Neural progenitor cell (in vitro differentiated cells): ENCODE data around the gene MCM5. TPM values are rescaled to one million over a fixed set of nuclear protein-coding genes. Genes with fewer than 3 reads are reported as not detected.
"Not testable (repeated sequence)": the region's sequence is repeated elsewhere in the genome, so short reads cannot be mapped to it uniquely, and the experiment has no call there.

Experiments
- DNase-seq: peaks from one replicate; pipeline ENCODE4 v3.0.0-alpha.2; 2016; ENCODE audit warnings: low spot score
- H2AFZ ChIP-seq: fragments of 200-600 bp; sonication (generic); replicated peaks from 2 replicates; pipeline ENCODE4 v1.6.1; 2016; ENCODE audit warnings: antibody characterized with exemption
- H3F3A ChIP-seq: fragments of 200-600 bp; sonication (generic); 2 replicates; pipeline ENCODE4 v1.6.1; 2016; ENCODE audit warnings: antibody characterized with exemption, low read depth
- H3K27ac ChIP-seq: fragments of 200-600 bp; sonication (generic); 2 replicates; pipeline ENCODE4 v1.5.1; 2016; ENCODE audit warnings: mild to moderate bottlenecking
- H3K27me3 ChIP-seq: fragments of 200-600 bp; sonication (generic); 2 replicates; pipeline ENCODE4 v1.6.1; 2016; ENCODE audit warnings: mild to moderate bottlenecking, moderate library complexity
- H3K36me3 ChIP-seq: fragments of 200-600 bp; sonication (generic); 2 replicates; pipeline ENCODE4 v1.5.1; 2016
- H3K4me1 ChIP-seq: fragments of 200-600 bp; sonication (generic); 2 replicates; pipeline ENCODE4 v1.6.1; 2016; ENCODE audit warnings: mixed run types
- H3K4me2 ChIP-seq: fragments of 200-600 bp; sonication (generic); 2 replicates; pipeline ENCODE4 v1.6.1; 2016
- H3K4me3 ChIP-seq: fragments of 200-600 bp; sonication (generic); 2 replicates; pipeline ENCODE4 v1.5.1; 2016
- H3K79me2 ChIP-seq: fragments of 200-600 bp; sonication (generic); 2 replicates; pipeline ENCODE4 v1.6.1; 2016; ENCODE audit warnings: low read depth
- H3K9ac ChIP-seq: fragments of 200-600 bp; sonication (generic); 2 replicates; pipeline ENCODE4 v1.6.1; 2016
- H3K9me3 ChIP-seq: fragments of 200-600 bp; sonication (generic); 2 replicates; pipeline ENCODE4 v1.5.1; 2016; ENCODE audit warnings: low read depth
- H4K20me1 ChIP-seq: fragments of 200-600 bp; sonication (generic); 2 replicates; pipeline ENCODE4 v1.6.1; 2016; ENCODE audit warnings: low read depth
- H3K27ac Mint-ChIP-seq: 3 replicates; pipeline ENCODE4 v1.8.0; 2021; ENCODE audit warnings: mixed read lengths
- H3K27me3 Mint-ChIP-seq: 2 replicates; pipeline ENCODE4 v1.8.0; 2022; ENCODE audit warnings: low read depth, mild to moderate bottlenecking, inconsistent platforms, moderate library complexity, mixed read lengths; ENCODE audit not compliant: insufficient read depth
- H3K36me3 Mint-ChIP-seq: 3 replicates; pipeline ENCODE4 v1.8.0; 2021; ENCODE audit warnings: mixed read lengths
- H3K4me1 Mint-ChIP-seq: 3 replicates; pipeline ENCODE4 v1.8.0; 2021; ENCODE audit warnings: mixed read lengths
- H3K4me3 Mint-ChIP-seq: 3 replicates; pipeline ENCODE4 v1.8.0; 2021; ENCODE audit warnings: mild to moderate bottlenecking, moderate library complexity, mixed read lengths
- H3K9me3 Mint-ChIP-seq: 3 replicates; pipeline ENCODE4 v1.8.0; 2020; ENCODE audit warnings: mixed read lengths
- EZH2 ChIP-seq: fragments of 200-600 bp; sonication (generic); IDR thresholded peaks from 2 replicates; pipeline ENCODE4 v1.6.1; 2017; ENCODE audit warnings: antibody characterized with exemption, mild to moderate bottlenecking, moderate library complexity
- EZH2phosphoT487 ChIP-seq: fragments of 200-600 bp; sonication (generic); IDR thresholded peaks from 2 replicates; pipeline ENCODE4 v1.6.1; 2017; ENCODE audit warnings: antibody characterized with exemption
- total RNA-seq: library from RNA; depleted of rRNA; stranded (reverse); fragments of >200 nt; gene quantifications from 2 replicates; pipeline ENCODE4 v1.2.3, GENCODE V29; 2015; ENCODE audit warnings: low replicate concordance
- TF ChIP-seq, protein P1 (sequence below): fragments of 200-600 bp; sonication (generic); IDR thresholded peaks from 2 replicates; pipeline ENCODE4 v1.5.1; 2017; ENCODE audit warnings: antibody characterized with exemption, mild to moderate bottlenecking

MCM5 gene
- total RNA-seq, 1 donor from 2014 or later, result 131 TPM

DNA sequence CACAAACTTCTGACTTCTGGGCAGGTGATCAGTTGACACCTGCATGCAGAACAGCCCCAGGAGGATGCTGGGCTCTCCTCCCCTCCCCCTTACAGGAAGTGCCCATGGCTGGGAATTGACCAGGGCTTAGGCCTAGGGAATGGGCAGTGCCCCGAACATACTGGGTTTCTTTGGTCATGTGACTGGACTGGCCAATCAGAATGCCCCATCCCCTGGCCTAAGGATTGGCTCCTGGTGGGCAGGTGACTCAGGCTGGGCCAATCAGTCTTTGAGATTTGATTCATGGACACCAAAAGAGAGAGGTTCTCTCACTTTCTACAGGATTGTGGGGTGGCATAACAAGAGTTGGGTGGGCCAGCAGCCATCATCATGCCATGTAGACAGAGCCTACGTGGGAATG, 37.1 kb downstream of the MCM5 start:
- peaks cover 6% of the 10 kb centered on the region for H3K79me2 ChIP-seq
- no peak for DNase-seq

DNA sequence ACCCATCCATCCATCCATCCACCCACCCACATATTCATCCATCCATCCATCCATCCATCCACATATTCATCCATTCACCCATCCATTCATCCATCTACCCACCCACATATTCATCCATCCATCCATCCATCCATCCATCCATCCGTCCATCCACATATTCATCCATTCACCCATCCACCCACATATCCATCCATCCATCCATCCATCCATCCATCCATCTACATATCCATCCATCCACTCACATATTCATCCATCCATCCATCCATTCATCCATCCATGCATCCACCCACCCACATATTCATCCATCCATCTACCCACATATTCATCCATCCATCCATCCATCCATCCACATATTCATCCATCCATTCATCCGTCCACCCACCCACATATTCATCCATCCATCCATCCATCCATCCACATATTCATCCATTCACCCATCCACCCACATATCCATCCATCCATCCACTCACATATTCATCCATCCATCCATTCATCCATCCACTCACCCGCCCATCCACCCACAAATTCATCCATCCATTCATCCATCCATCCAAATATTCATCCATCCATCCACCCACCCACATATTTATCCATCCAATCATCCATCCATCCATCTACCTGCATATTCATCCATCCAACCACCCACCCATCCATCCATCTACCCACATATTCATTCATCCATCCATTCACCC, 38.9 kb downstream of the MCM5 start:
- H3K4me2 ChIP-seq, H3K79me2 ChIP-seq, H3K27ac ChIP-seq, H3K9me3 ChIP-seq, H3K4me3 ChIP-seq, H3K4me3 Mint-ChIP-seq, H3K36me3 ChIP-seq, H3K4me1 Mint-ChIP-seq, DNase-seq, H2AFZ ChIP-seq, H3K9ac ChIP-seq, H3K27ac Mint-ChIP-seq, H3K27me3 Mint-ChIP-seq, H4K20me1 ChIP-seq, H3K9me3 Mint-ChIP-seq, H3K27me3 ChIP-seq, H3K4me1 ChIP-seq: not testable (repeated sequence)
- H3F3A ChIP-seq, result peaks cover 13% of the 10 kb centered on the region
- peaks cover 23% of the 10 kb centered on the region for H3K36me3 Mint-ChIP-seq

More for the DNA sequence above, 37.1 kb downstream of the MCM5 start:
- Histone ChIP-seq H3K27me3 (no peaks in the 10 kb centered on the region), H3K9ac (no peak overlapping the region), H3K27ac (no peak overlapping the region), H3K4me2 (no peak overlapping the region), H4K20me1 (no peaks in the 10 kb centered on the region), H3K4me1 (no peaks in the 10 kb centered on the region), H2AFZ (no peak overlapping the region), H3F3A (peaks cover 13% of the 10 kb centered on the region), H3K4me3 (no peak overlapping the region), H3K9me3 (no peaks in the 10 kb centered on the region), H3K36me3 (peaks cover 5% of the 10 kb centered on the region)
- TF ChIP-seq, protein P1, sequence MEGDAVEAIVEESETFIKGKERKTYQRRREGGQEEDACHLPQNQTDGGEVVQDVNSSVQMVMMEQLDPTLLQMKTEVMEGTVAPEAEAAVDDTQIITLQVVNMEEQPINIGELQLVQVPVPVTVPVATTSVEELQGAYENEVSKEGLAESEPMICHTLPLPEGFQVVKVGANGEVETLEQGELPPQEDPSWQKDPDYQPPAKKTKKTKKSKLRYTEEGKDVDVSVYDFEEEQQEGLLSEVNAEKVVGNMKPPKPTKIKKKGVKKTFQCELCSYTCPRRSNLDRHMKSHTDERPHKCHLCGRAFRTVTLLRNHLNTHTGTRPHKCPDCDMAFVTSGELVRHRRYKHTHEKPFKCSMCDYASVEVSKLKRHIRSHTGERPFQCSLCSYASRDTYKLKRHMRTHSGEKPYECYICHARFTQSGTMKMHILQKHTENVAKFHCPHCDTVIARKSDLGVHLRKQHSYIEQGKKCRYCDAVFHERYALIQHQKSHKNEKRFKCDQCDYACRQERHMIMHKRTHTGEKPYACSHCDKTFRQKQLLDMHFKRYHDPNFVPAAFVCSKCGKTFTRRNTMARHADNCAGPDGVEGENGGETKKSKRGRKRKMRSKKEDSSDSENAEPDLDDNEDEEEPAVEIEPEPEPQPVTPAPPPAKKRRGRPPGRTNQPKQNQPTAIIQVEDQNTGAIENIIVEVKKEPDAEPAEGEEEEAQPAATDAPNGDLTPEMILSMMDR, result no peak
- TF ChIP-seq EZH2 (no peak), EZH2phosphoT487 (no peak)
- Mint-ChIP-seq H3K4me3 (no peak overlapping the region), H3K27ac (no peak overlapping the region), H3K9me3 (peaks cover 9% of the 10 kb centered on the region), H3K27me3 (peaks cover 7% of the 10 kb centered on the region), H3K36me3 (peaks cover 36% of the 10 kb centered on the region), H3K4me1 (peaks cover 5% of the 10 kb centered on the region)

DNA sequence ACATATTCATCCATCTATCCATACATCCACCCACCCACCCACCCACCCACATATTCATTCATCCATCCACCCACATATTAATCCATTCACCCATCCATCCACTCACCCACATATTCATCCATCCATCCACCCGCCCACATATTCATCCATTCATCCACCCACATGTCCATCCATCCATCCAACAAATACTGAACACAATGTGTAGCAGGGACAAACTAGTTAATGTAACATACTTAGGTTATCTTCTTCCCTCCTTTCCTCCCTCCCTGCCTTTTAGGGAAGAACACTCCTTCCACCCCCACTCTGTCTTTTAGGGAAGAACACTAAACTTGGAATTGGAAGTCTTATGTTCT, 39.4 kb downstream of the MCM5 start:
- peaks cover 2% of the 10 kb centered on the region for H3K9me3 Mint-ChIP-seq
- peaks cover 18% of the 10 kb centered on the region for H3K36me3 Mint-ChIP-seq

DNA sequence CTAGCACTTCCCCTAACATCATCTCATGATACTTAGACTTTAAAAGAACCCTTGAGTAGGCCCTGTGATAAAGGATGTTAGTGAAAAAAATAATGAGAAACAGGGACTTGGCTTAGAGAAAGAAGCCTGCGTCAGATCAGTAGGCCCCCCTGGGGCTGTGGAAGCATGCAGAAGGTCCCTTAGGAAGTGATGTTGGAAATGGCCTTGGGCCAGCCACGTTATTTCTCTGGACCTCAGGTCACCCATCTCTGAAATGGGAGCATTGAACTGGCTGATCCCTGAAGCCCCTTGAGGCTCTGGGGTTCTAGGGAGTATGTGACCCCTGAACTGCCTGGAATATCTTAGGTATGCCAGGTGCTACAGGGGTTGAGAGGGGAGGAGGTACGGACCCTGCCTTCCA, 40.2 kb downstream of the MCM5 start:
- H3K9me3 Mint-ChIP-seq, result no peaks in the 10 kb centered on the region
- Histone ChIP-seq H3K9ac (no peak overlapping the region), H3K9me3 (no peaks in the 10 kb centered on the region), H3K27ac (no peak overlapping the region), H3F3A (peaks cover 8% of the 10 kb centered on the region), H3K4me2 (no peak overlapping the region), H3K79me2 (no peaks in the 10 kb centered on the region), H4K20me1 (no peaks in the 10 kb centered on the region), H3K36me3 (no peaks in the 10 kb centered on the region), H3K4me1 (no peaks in the 10 kb centered on the region), H3K27me3 (no peaks in the 10 kb centered on the region), H2AFZ (no peak overlapping the region), H3K4me3 (no peak overlapping the region)
- peaks cover 2% of the 10 kb centered on the region for H3K4me1 Mint-ChIP-seq
- no peak for DNase-seq
- H3K27ac Mint-ChIP-seq, result no peak overlapping the region
- H3K4me3 Mint-ChIP-seq, result no peak overlapping the region
- H3K36me3 Mint-ChIP-seq, result peaks cover 15% of the 10 kb centered on the region
- TF ChIP-seq, protein P1, result no peak
- no peak for TF ChIP-seq EZH2phosphoT487
- no peak for TF ChIP-seq EZH2
- peaks cover 2% of the 10 kb centered on the region for H3K27me3 Mint-ChIP-seq

More for the DNA sequence above, 39.4 kb downstream of the MCM5 start:
- H3K79me2 ChIP-seq, result no peaks in the 10 kb centered on the region
- TF ChIP-seq EZH2phosphoT487 (no peak), EZH2 (no peak)
- TF ChIP-seq, protein P1, result no peak
- H3K27me3 ChIP-seq, result no peaks in the 10 kb centered on the region
- no peaks in the 10 kb centered on the region for H3K4me1 ChIP-seq
- Mint-ChIP-seq H3K4me1 (peaks cover 6% of the 10 kb centered on the region), H3K4me3 (no peak overlapping the region), H3K27me3 (peaks cover 5% of the 10 kb centered on the region), H3K27ac (no peak overlapping the region)
- H3K9me3 ChIP-seq, result no peaks in the 10 kb centered on the region
- H3K27ac ChIP-seq, result no peak overlapping the region
- no peaks in the 10 kb centered on the region for H3K36me3 ChIP-seq
- H3F3A ChIP-seq, result peaks cover 9% of the 10 kb centered on the region
- H4K20me1 ChIP-seq, result no peaks in the 10 kb centered on the region
- DNase-seq, result no peak
- no peak overlapping the region for H3K4me3 ChIP-seq
- H3K9ac ChIP-seq, result no peak overlapping the region
- H3K4me2 ChIP-seq, result no peak overlapping the region
- no peak overlapping the region for H2AFZ ChIP-seq
